ENCODE results near the gene AHSG.

GRCh38 chr3:186603159-186603558 is 9.7 kb upstream of the AHSG start:
- no peak for TF ChIP-seq CTCF (conservative IDR thresholded peaks at IDR 0.05 in 1 of 2, IDR thresholded peaks at IDR 0.05 in 1 of 2; ENCODE audit: low read depth in 1 of 2, low read length in 2 of 2)
- no peak for TF ChIP-seq EZH2 (IDR thresholded peaks at IDR 0.05; ENCODE audit: low read length, missing control alignments)

Measured in fibroblast of lung (primary cell).